ENCODE measurements around the gene TRMT11. TPM values are rescaled to one million over a fixed set of nuclear protein-coding genes. Genes with fewer than 3 reads are reported as not detected.

The TRMT11 gene
- polyA plus RNA-seq, 1 donor (not counting 4 experiments of a cell fraction or from before 2014, with no cell fraction given), result 23.0 TPM

DNA sequence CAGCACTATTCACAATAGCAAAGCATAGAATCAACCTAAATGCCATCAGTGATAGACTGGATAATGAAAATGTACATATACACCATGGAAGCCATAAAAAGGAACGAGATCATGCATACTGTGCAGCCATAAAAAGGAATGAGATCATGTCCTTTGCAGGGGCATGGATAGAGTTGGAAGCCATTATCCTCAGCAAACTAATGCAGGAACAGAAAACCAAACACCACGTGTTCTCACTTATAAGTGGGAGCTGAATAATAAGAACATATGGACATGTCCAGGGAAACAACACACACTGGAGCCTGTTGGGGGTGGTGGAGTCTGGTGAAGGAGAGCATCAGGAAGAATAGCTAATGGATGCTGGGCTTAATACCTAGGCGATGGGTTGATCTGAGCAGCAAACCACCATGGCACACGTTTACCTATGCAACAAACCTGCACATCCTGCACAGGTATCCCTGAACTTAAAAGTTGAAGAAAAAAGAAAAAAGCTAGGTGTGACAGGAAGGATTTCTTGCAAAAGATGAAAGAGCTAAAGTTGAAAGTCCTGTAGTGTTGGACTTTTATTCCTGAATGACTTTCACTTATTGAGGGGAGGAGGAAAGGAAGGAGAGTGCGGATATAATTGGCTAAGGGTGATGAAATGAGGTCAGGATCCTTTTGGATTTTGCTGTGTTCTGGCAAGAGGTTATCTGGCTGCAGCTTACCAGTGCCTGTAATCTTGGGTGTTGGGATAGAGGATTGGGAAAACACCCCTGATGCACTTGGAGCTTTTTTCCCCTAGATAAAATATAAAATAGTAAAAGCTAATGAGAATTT, 8.5 kb downstream of the TRMT11 start:
- Histone ChIP-seq H3K27me3 (ENCODE audit: control insufficient read depth, extremely low read depth, insufficient read depth, low read length) (no peaks in the 10 kb centered on the region), H3K4me2 (ENCODE audit: control insufficient read depth, extremely low read depth, insufficient read depth, low read depth, low read length) (no peak overlapping the region), H4K20me1 (ENCODE audit: control insufficient read depth, extremely low read depth, insufficient read depth, low read length) (peaks cover 7% of the 10 kb centered on the region), H3K4me3 (ENCODE audit: control insufficient read depth in 2 of 3, extremely low read depth in 1 of 3, insufficient read depth in 2 of 3, low read depth in 1 of 3, low read length in 3 of 3) (no peak overlapping the region), H3K79me2 (ENCODE audit: control insufficient read depth, insufficient read depth, low read length) (peaks cover 19% of the 10 kb centered on the region), H3K27ac (ENCODE audit: control insufficient read depth, insufficient read depth, low read length) (no peak overlapping the region), H3K4me1 (ENCODE audit: control insufficient read depth, extremely low read depth, insufficient read depth, low read length) (no peaks in the 10 kb centered on the region), H3K9ac (ENCODE audit: control insufficient read depth, extremely low read depth, insufficient read depth, low read length) (no peak overlapping the region), H2AFZ (ENCODE audit: control insufficient read depth, low read length) (no peak overlapping the region), H3K9me3 (ENCODE audit: control insufficient read depth, low read depth, low read length) (no peaks in the 10 kb centered on the region), H3K36me3 (ENCODE audit: control insufficient read depth in 2 of 2, extremely low read depth in 1 of 2, insufficient read depth in 2 of 2, low read length in 2 of 2) (peaks cover 3 to 8% of the 10 kb centered on the region in 2 experiments), H3K9me1 (ENCODE audit: control insufficient read depth, extremely low read depth, insufficient read depth, low read length) (no peaks in the 10 kb centered on the region)
- FAIRE-seq (no peak), DNase-seq (ENCODE audit: low read depth, low spot score) (no peak)
- dilution Hi-C loops (cut with MboI; ENCODE audit: extremely low pct_ligation_motif_present, low sequenced_read_pairs), result no loop called here
- no peak for TF ChIP-seq EZH2 (IDR thresholded peaks at IDR 0.05; ENCODE audit: low read length)
- TF ChIP-seq, protein P1, sequence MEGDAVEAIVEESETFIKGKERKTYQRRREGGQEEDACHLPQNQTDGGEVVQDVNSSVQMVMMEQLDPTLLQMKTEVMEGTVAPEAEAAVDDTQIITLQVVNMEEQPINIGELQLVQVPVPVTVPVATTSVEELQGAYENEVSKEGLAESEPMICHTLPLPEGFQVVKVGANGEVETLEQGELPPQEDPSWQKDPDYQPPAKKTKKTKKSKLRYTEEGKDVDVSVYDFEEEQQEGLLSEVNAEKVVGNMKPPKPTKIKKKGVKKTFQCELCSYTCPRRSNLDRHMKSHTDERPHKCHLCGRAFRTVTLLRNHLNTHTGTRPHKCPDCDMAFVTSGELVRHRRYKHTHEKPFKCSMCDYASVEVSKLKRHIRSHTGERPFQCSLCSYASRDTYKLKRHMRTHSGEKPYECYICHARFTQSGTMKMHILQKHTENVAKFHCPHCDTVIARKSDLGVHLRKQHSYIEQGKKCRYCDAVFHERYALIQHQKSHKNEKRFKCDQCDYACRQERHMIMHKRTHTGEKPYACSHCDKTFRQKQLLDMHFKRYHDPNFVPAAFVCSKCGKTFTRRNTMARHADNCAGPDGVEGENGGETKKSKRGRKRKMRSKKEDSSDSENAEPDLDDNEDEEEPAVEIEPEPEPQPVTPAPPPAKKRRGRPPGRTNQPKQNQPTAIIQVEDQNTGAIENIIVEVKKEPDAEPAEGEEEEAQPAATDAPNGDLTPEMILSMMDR (optimal IDR thresholded peaks at IDR 0.05 in 1 of 3, IDR thresholded peaks at IDR 0.05 in 1 of 3, conservative IDR thresholded peaks at IDR 0.05 in 1 of 3; ENCODE audit: extremely low read depth in 1 of 3, insufficient read depth in 2 of 3, low read length in 3 of 3), result no peak

DNA sequence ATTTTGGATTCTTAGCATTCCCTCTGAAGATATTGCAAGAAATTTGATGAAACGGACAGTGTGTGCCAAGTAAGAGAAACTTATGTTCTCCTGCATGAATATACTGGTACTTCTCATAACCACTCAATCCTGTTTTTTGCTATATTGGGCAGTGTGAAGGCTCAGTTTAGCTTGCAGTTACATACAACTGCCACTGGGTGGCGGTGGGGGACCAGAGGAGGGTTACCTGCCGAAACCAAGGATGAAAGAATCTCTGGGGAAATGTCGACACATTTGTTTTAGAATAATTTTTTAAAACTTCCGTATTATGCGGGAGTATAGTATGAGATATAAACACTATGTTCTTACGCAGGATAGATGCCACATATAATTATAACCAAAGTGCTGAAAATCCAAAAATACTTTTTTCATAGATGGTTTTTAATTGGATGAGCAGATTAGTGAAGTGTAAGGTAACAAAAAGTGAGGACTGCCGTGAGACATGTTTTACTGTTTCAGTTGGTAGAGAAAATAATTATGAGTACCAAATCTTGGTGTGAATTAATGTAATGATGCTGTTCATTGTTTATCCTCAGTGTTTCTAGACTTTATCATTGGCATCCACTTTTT, 9.7 kb downstream of the TRMT11 start:
- H3K27ac ChIP-seq (ENCODE audit: control insufficient read depth, insufficient read depth, low read length), result no peak overlapping the region
- FAIRE-seq (peak; percentile 89), DNase-seq (ENCODE audit: low read depth, low spot score) (no peak)
- H3K4me3 ChIP-seq (ENCODE audit: control insufficient read depth in 2 of 3, extremely low read depth in 1 of 3, insufficient read depth in 2 of 3, low read depth in 1 of 3, low read length in 3 of 3), result no peak overlapping the region
- peaks cover 11% of the 10 kb centered on the region for H3K79me2 ChIP-seq (ENCODE audit: control insufficient read depth, insufficient read depth, low read length)
- no peak overlapping the region for H3K9ac ChIP-seq (ENCODE audit: control insufficient read depth, extremely low read depth, insufficient read depth, low read length)
- peaks cover 7% of the 10 kb centered on the region for H4K20me1 ChIP-seq (ENCODE audit: control insufficient read depth, extremely low read depth, insufficient read depth, low read length)
- no peaks in the 10 kb centered on the region for H3K27me3 ChIP-seq (ENCODE audit: control insufficient read depth, extremely low read depth, insufficient read depth, low read length)
- H2AFZ ChIP-seq (ENCODE audit: control insufficient read depth, low read length), result no peak overlapping the region
- dilution Hi-C loops (cut with MboI; ENCODE audit: extremely low pct_ligation_motif_present, low sequenced_read_pairs), result no loop called here
- H3K4me1 ChIP-seq (ENCODE audit: control insufficient read depth, extremely low read depth, insufficient read depth, low read length), result no peaks in the 10 kb centered on the region
- no peak for TF ChIP-seq EZH2 (IDR thresholded peaks at IDR 0.05; ENCODE audit: low read length)
- TF ChIP-seq, protein P1 (optimal IDR thresholded peaks at IDR 0.05 in 1 of 3, IDR thresholded peaks at IDR 0.05 in 1 of 3, conservative IDR thresholded peaks at IDR 0.05 in 1 of 3; ENCODE audit: extremely low read depth in 1 of 3, insufficient read depth in 2 of 3, low read length in 3 of 3), result peak; percentile 83 to 96 (median 87)
- H3K4me2 ChIP-seq (ENCODE audit: control insufficient read depth, extremely low read depth, insufficient read depth, low read depth, low read length), result peak overlapping the region; percentile 47
- H3K9me3 ChIP-seq (ENCODE audit: control insufficient read depth, low read depth, low read length), result no peaks in the 10 kb centered on the region
- H3K9me1 ChIP-seq (ENCODE audit: control insufficient read depth, extremely low read depth, insufficient read depth, low read length), result no peaks in the 10 kb centered on the region
- peaks cover 3 to 11% of the 10 kb centered on the region in 2 experiments for H3K36me3 ChIP-seq (ENCODE audit: control insufficient read depth in 2 of 2, extremely low read depth in 1 of 2, insufficient read depth in 2 of 2, low read length in 2 of 2)
